Raji (cell line): ENCODE results near the gene LYZL1.

Experiments used
- POLR2A ChIP-seq: IDR thresholded peaks from 2 replicates; pipeline ENCODE4 v1.6.1; 2011; ENCODE audit warnings: low read depth, low read length, control low read depth; ENCODE audit not compliant: insufficient read depth

The LYZL1 gene

GRCh38 chr10:29277296-29277695 lies 11.6 kb upstream of the LYZL1 start:
- no peak for TF ChIP-seq POLR2A

GRCh38 chr10:29279779-29280487 lies 8.9 kb upstream of the LYZL1 start:
- TF ChIP-seq POLR2A: no peak

GRCh38 chr10:29280488-29280840 lies 8.4 kb upstream of the LYZL1 start:
- no peak for TF ChIP-seq POLR2A

- TF ChIP-seq POLR2A: no peak
Measured at GRCh38 chr10:29285624-29286051, 3.2 kb upstream of the LYZL1 start.

- no peak for TF ChIP-seq POLR2A
Measured at GRCh38 chr10:29287635-29288034, 1.2 kb upstream of the LYZL1 start.

GRCh38 chr10:29295813-29296212 lies 6.9 kb downstream of the LYZL1 start:
- TF ChIP-seq POLR2A: no peak

GRCh38 chr10:29297678-29298077 lies 8.8 kb downstream of the LYZL1 start:
- TF ChIP-seq POLR2A: no peak

GRCh38 chr10:29301359-29301910 lies 12.6 kb downstream of the LYZL1 start:
- no peak for TF ChIP-seq POLR2A

- TF ChIP-seq POLR2A: no peak
Measured at GRCh38 chr10:29302499-29302898, 13.6 kb downstream of the LYZL1 start.

GRCh38 chr10:29304264-29304994 lies 15.6 kb downstream of the LYZL1 start:
- TF ChIP-seq POLR2A: no peak

GRCh38 chr10:29304995-29305335 lies 16.1 kb downstream of the LYZL1 start:
- no peak for TF ChIP-seq POLR2A

- no peak for TF ChIP-seq POLR2A
Measured at GRCh38 chr10:29306688-29307087, 17.8 kb downstream of the LYZL1 start.

- no peak for TF ChIP-seq POLR2A
Measured at GRCh38 chr10:29309465-29309864, 20.6 kb downstream of the LYZL1 start.

GRCh38 chr10:29313071-29313470 lies 24.2 kb downstream of the LYZL1 start:
- no peak for TF ChIP-seq POLR2A

GRCh38 chr10:29314726-29315125 lies 25.9 kb downstream of the LYZL1 start:
- no peak for TF ChIP-seq POLR2A

- TF ChIP-seq POLR2A: no peak
Measured at GRCh38 chr10:29315814-29316213, 26.9 kb downstream of the LYZL1 start.

GRCh38 chr10:29316308-29317026 lies 27.6 kb downstream of the LYZL1 start:
- no peak for TF ChIP-seq POLR2A

GRCh38 chr10:29317027-29317420 lies 28.2 kb downstream of the LYZL1 start:
- no peak for TF ChIP-seq POLR2A
